Astrocyte of the spinal cord (primary cell): ENCODE results near the gene ZNF407.

Source experiments
- DNase-seq: peaks from one replicate; pipeline ENCODE4 v3.0.0; 2011; ENCODE audit warnings: low read depth, low spot score
- H3K4me3 ChIP-seq: 2 replicates; pipeline ENCODE4 v1.5.1; 2011; ENCODE audit warnings: low read depth, mild to moderate bottlenecking, low read length, moderate library complexity
- CTCF ChIP-seq: IDR thresholded peaks from 2 replicates; pipeline ENCODE4 v1.5.1; 2012; ENCODE audit warnings: low read depth, mild to moderate bottlenecking, low read length, inconsistent platforms
- in situ Hi-C: cut with HindIII; loops from 2 replicates; pipeline ENCODE4 v1.10.0; 2017; ENCODE audit warnings: low sequenced_read_pairs

ZNF407 gene

GRCh38 chr18:74597034-74597661 is 522 bp upstream of the ZNF407 start:
- DNase-seq = peak; percentile 80
- H3K4me3 ChIP-seq = peak overlapping the region; percentile 86
- in situ Hi-C loops = no loop called here
- TF ChIP-seq CTCF = no peak

DNA sequence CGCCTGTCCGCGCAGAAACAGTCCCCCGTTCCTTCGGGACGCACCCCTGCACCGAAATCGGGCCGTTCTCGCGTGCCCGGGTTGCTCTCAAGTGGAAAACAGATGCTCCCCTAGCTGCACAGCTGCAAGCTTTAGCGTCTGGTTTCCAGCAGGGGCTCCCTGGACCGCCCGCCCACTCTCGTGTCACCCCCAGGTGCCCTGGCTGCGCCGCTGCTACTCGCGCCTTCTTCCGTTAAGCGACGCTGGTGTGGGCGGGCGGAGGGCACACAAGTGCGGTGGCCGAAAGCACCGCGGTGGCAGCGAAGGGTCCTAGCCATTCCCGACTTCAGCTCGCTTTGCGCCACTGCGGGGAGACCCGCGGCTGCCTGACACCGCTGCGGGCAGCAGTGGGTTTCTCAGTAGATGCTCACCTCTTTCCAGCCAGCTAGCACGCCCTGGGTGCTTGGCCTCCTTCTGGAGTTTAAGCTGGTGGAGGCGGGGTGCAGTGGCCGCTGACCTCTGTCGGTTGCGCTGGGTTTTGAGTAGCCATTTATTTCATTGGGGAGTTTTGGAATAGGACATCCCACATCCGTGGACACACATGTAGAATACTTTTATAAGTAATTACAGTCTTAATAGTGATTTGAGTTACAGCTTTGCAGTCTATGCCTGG is 806 bp downstream of the ZNF407 start:
- peak overlapping the region; percentile 86 for H3K4me3 ChIP-seq
- peak; percentile 69 for DNase-seq
- in situ Hi-C loops = no loop called here
- TF ChIP-seq CTCF = no peak

GRCh38 chr18:74604361-74604760 is 6.7 kb downstream of the ZNF407 start:
- in situ Hi-C loops = no loop called here
- no peak for DNase-seq
- TF ChIP-seq CTCF = no peak
- H3K4me3 ChIP-seq = no peak overlapping the region

DNA sequence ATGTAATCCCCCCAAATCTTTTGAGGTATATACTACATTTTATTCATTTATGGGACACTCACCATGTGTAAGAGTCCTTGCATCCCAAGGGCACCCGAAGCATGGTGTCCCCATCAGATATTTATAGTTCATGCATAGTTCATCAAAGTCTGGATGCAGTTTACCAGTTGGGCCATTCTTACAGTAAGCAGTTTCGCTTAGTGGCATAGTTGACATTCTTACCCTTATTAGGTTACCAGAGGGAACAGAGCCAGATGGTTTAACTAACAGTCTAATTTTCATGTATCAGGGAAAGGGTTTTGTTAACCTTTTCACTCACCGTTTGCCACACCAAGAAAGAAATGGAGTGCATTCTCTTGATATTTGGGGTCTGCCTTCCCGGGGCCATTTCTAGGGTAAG is 7.1 kb downstream of the ZNF407 start:
- H3K4me3 ChIP-seq = no peak overlapping the region
- in situ Hi-C loops = no loop called here
- DNase-seq = no peak
- no peak for TF ChIP-seq CTCF

GRCh38 chr18:74608681-74609080 is 11.0 kb downstream of the ZNF407 start:
- in situ Hi-C loops = no loop called here
- no peak overlapping the region for H3K4me3 ChIP-seq
- no peak for TF ChIP-seq CTCF
- DNase-seq = no peak

GRCh38 chr18:74609535-74609934 is 11.9 kb downstream of the ZNF407 start:
- no peak for TF ChIP-seq CTCF
- no peak overlapping the region for H3K4me3 ChIP-seq
- peak; percentile 53 for DNase-seq
- in situ Hi-C loops = no loop called here
